ENCODE data around the gene CAST.

The CAST gene

GRCh38 chr5:96823900-96824380 is 161.8 kb downstream of the CAST start:
- no peak overlapping the region for H3K9ac ChIP-seq (ENCODE audit: low read length)
- H3K79me2 ChIP-seq (ENCODE audit: insufficient read depth, low read length) = no peaks in the 10 kb centered on the region
- no peaks in the 10 kb centered on the region for H3K4me1 ChIP-seq (ENCODE audit: insufficient read depth, low read length, severe bottlenecking)
- no peak overlapping the region for H3K4me3 ChIP-seq (ENCODE audit: low read depth, low read length, poor library complexity, severe bottlenecking)
- no peak overlapping the region for H2AFZ ChIP-seq (ENCODE audit: low read length)
- no peaks in the 10 kb centered on the region for H3K36me3 ChIP-seq (ENCODE audit: insufficient read depth, low read length)
- H3F3A ChIP-seq (ENCODE audit: insufficient read depth, low read length) = no peaks in the 10 kb centered on the region
- no peaks in the 10 kb centered on the region for H3K27me3 ChIP-seq (ENCODE audit: insufficient read depth, low read length)
- no peak overlapping the region for H3K4me2 ChIP-seq (ENCODE audit: low read length)
- TF ChIP-seq CTCF (IDR thresholded peaks at IDR 0.05; ENCODE audit: low read length) (no peak), EZH2 (IDR thresholded peaks at IDR 0.05; ENCODE audit: borderline replicate concordance, low read length) (no peak)
- no peak overlapping the region for H3K27ac ChIP-seq (ENCODE audit: low read depth, low read length, poor library complexity, severe bottlenecking)
- H3K9me3 ChIP-seq (ENCODE audit: low read length) = no peaks in the 10 kb centered on the region
- no peaks in the 10 kb centered on the region for H3K9me2 ChIP-seq (ENCODE audit: low read depth, low read length)
- H4K20me1 ChIP-seq (ENCODE audit: insufficient read depth, low read length) = no peaks in the 10 kb centered on the region

Measured in OCI-LY1 (cell line).